Esophagus muscularis mucosa (tissue), 4 donors: ENCODE measurements around the gene PAM16.

Experiments used
- EP300 ChIP-seq: sonication (generic); formaldehyde crosslinking; IDR thresholded peaks from one replicate; pipeline ENCODE4 v1.6.1; 2017; ENCODE audit warnings: antibody characterized with exemption
- POLR2A ChIP-seq: fragments of 450-650 bp; IDR thresholded peaks from one replicate; pipeline ENCODE4 v1.6.1; 2017; ENCODE audit warnings: antibody characterized with exemption, moderate library complexity, mild to moderate bottlenecking, low read depth
- TF ChIP-seq, protein P1 (sequence below), 3 experiments: fragments of 200-600 bp in 2 of 3; fragments of 450-650 bp in 1 of 3; sonication (generic) in 2 of 3; IDR thresholded peaks; one replicate each; pipeline ENCODE4 v1.5.1; 2017 to 2019; ENCODE audit warnings: antibody characterized with exemption in 3 of 3, mild to moderate bottlenecking in 2 of 3, moderate library complexity in 1 of 3

DNA sequence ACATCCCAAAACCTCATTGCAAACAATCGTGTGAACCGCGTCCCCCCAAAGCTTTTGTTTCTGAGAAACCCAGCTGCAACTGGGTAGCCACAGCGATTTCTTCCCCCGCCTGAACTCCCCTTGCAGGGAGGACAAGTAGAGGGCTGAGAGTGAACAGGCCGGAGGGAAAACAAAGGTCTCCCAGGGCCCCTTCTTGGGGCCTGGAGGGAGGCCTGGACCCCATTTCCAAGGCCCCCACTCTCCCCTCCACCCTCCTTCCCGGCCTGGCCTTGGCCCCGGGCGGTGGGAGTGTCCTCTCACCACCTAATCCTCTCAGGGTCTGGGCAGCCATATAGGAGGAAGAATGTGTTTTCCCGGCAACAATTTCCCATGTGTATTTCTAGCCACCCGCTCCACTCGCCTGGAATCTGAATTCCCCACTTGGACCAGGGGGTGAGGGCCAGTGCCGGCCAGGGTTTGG lies 32.6 kb downstream of the PAM16 start:
- no peak for TF ChIP-seq EP300
- TF ChIP-seq, protein P1, sequence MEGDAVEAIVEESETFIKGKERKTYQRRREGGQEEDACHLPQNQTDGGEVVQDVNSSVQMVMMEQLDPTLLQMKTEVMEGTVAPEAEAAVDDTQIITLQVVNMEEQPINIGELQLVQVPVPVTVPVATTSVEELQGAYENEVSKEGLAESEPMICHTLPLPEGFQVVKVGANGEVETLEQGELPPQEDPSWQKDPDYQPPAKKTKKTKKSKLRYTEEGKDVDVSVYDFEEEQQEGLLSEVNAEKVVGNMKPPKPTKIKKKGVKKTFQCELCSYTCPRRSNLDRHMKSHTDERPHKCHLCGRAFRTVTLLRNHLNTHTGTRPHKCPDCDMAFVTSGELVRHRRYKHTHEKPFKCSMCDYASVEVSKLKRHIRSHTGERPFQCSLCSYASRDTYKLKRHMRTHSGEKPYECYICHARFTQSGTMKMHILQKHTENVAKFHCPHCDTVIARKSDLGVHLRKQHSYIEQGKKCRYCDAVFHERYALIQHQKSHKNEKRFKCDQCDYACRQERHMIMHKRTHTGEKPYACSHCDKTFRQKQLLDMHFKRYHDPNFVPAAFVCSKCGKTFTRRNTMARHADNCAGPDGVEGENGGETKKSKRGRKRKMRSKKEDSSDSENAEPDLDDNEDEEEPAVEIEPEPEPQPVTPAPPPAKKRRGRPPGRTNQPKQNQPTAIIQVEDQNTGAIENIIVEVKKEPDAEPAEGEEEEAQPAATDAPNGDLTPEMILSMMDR (IDR thresholded peaks at IDR 0.05): no peak
- TF ChIP-seq POLR2A: no peak
